Measurements from ENCODE around the gene ESAM. TPM values are rescaled to one million over a fixed set of nuclear protein-coding genes. Genes with fewer than 3 reads are reported as not detected.

The ESAM gene
- polyA plus RNA-seq, 3 donors: 0.18 to 0.74 (median 0.49) TPM

DNA sequence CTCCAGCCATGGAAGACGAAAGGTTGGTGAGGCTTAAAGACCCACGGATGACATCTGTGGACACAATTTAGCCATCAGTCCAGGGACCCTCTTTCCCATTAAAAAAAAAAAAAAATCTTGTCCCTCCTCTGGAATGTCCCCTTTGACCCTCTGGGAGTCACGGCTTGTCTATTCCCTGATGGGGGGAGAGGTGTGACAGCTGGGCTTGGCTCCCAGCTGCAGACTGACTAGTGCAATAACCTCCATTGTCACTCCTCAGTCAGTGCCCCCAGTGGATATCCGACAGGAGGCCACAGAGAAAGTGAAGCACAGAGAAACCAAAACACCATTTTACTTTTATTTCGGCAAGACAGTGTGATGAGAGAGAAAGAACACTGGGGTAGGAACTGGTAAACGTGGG lies 7.4 kb downstream of the ESAM start:
- no peaks in the 10 kb centered on the region for H3K36me3 ChIP-seq (replicated peaks in 1 of 2; ENCODE audit: control insufficient read depth in 1 of 2, insufficient read depth in 2 of 2, low read length in 2 of 2)
- intact Hi-C loops (cut with micrococcal nuclease): loop anchor here in 1 of 2 donors (5.0 kb wide), 1 partner anchor 38 kb away; no protein-coding TSS in a partner anchor
- H4K20me1 ChIP-seq (ENCODE audit: insufficient read depth, low read length): no peaks in the 10 kb centered on the region
- peaks cover 5 to 13% of the 10 kb centered on the region in 2 donors for H3K27me3 ChIP-seq (ENCODE audit: control insufficient read depth in 2 of 2, insufficient read depth in 2 of 2, low read length in 2 of 2)
- H3K4me1 ChIP-seq (ENCODE audit: control insufficient read depth in 1 of 2, insufficient read depth in 2 of 2, low read length in 2 of 2): peaks cover 54 to 60% of the 10 kb centered on the region in 2 donors
- TF ChIP-seq, protein P1, sequence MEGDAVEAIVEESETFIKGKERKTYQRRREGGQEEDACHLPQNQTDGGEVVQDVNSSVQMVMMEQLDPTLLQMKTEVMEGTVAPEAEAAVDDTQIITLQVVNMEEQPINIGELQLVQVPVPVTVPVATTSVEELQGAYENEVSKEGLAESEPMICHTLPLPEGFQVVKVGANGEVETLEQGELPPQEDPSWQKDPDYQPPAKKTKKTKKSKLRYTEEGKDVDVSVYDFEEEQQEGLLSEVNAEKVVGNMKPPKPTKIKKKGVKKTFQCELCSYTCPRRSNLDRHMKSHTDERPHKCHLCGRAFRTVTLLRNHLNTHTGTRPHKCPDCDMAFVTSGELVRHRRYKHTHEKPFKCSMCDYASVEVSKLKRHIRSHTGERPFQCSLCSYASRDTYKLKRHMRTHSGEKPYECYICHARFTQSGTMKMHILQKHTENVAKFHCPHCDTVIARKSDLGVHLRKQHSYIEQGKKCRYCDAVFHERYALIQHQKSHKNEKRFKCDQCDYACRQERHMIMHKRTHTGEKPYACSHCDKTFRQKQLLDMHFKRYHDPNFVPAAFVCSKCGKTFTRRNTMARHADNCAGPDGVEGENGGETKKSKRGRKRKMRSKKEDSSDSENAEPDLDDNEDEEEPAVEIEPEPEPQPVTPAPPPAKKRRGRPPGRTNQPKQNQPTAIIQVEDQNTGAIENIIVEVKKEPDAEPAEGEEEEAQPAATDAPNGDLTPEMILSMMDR (IDR thresholded peaks at IDR 0.05): no peak
- Mint-ChIP-seq H3K27ac (no peak overlapping the region), H3K36me3 (peaks cover 2% of the 10 kb centered on the region in 2 donors), H3K9me3 (peaks cover 0 to 7% (median 3%) of the 10 kb centered on the region in 7 donors), H3K27me3 (ENCODE audit: low read depth in 3 of 3) (peaks cover 28 to 46% (median 29%) of the 10 kb centered on the region in 3 donors), H3K4me3 (no peak overlapping the region), H3K4me1 (peaks cover 46% of the 10 kb centered on the region)
- no peak overlapping the region for H2AFZ ChIP-seq (ENCODE audit: insufficient read depth, low read depth, low read length, poor library complexity, severe bottlenecking)
- H3K4me3 ChIP-seq (replicated peaks in 1 of 3; ENCODE audit: low read depth in 2 of 3, low read length in 3 of 3): no peak overlapping the region
- no peak overlapping the region for H3K27ac ChIP-seq (ENCODE audit: low read depth in 1 of 2, low read length in 2 of 2)
- H3K4me2 ChIP-seq (replicated peaks; ENCODE audit: extremely low read depth, low read length, poor library complexity, severe bottlenecking): no peak overlapping the region
- H3K9me3 ChIP-seq (replicated peaks in 1 of 2; ENCODE audit: control insufficient read depth in 1 of 2, insufficient read depth in 1 of 2, low read length in 2 of 2): peaks cover 0 to 3% of the 10 kb centered on the region in 2 donors
- no peaks in the 10 kb centered on the region for H3K79me2 ChIP-seq (ENCODE audit: insufficient read depth, low read length)
- H3K9ac ChIP-seq (ENCODE audit: insufficient read depth, low read length, poor library complexity, severe bottlenecking): no peak overlapping the region
- no peak for DNase-seq
- WGBS (ENCODE audit: insufficient coverage): 100% methylated on average over 2 of the region's 6 CpGs

DNA sequence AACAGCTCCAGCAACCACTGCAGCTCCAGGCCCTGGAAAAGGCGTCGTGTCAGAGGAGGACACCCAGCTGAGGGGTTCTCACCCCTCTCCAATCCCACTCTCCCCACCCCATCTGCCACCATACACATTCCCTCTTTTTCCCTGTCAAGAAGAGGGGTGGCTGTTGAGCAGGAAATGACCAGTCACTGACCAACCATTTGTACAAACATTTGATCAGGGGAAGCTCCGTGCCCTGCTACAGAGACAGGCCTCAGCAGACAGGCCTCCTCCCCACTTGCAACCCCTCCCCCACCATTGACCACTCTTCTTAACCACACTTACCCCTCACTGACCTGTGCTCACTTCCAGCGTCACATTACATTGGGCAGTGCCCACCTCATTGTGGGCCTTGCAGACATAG lies 7.8 kb downstream of the ESAM start:
- TF ChIP-seq, protein P1 (IDR thresholded peaks at IDR 0.05): no peak
- H3K27ac ChIP-seq (ENCODE audit: low read depth in 1 of 2, low read length in 2 of 2): no peak overlapping the region
- Mint-ChIP-seq H3K27me3 (ENCODE audit: low read depth in 3 of 3) (peaks cover 24 to 42% (median 27%) of the 10 kb centered on the region in 3 donors), H3K4me1 (peaks cover 48% of the 10 kb centered on the region), H3K4me3 (no peak overlapping the region), H3K9me3 (peaks cover 0 to 7% (median 3%) of the 10 kb centered on the region in 7 donors), H3K36me3 (peaks cover 2% of the 10 kb centered on the region in 2 donors), H3K27ac (peak overlapping the region in 1 of 7 donors; percentile 54)
- 97% methylated on average over 4 of the region's 4 CpGs for WGBS (ENCODE audit: insufficient coverage)
- H3K9me3 ChIP-seq (replicated peaks in 1 of 2; ENCODE audit: control insufficient read depth in 1 of 2, insufficient read depth in 1 of 2, low read length in 2 of 2): peaks cover 0 to 2% of the 10 kb centered on the region in 2 donors
- no peaks in the 10 kb centered on the region for H4K20me1 ChIP-seq (ENCODE audit: insufficient read depth, low read length)
- H3K9ac ChIP-seq (ENCODE audit: insufficient read depth, low read length, poor library complexity, severe bottlenecking): no peak overlapping the region
- intact Hi-C loops (cut with micrococcal nuclease): no loop called here
- H3K4me2 ChIP-seq (replicated peaks; ENCODE audit: extremely low read depth, low read length, poor library complexity, severe bottlenecking): no peak overlapping the region
- H3K4me1 ChIP-seq (ENCODE audit: control insufficient read depth in 1 of 2, insufficient read depth in 2 of 2, low read length in 2 of 2): peaks cover 54 to 60% of the 10 kb centered on the region in 2 donors
- H2AFZ ChIP-seq (ENCODE audit: insufficient read depth, low read depth, low read length, poor library complexity, severe bottlenecking): no peak overlapping the region
- no peaks in the 10 kb centered on the region for H3K79me2 ChIP-seq (ENCODE audit: insufficient read depth, low read length)
- H3K36me3 ChIP-seq (replicated peaks in 1 of 2; ENCODE audit: control insufficient read depth in 1 of 2, insufficient read depth in 2 of 2, low read length in 2 of 2): no peaks in the 10 kb centered on the region
- H3K4me3 ChIP-seq (replicated peaks in 1 of 3; ENCODE audit: low read depth in 2 of 3, low read length in 3 of 3): no peak overlapping the region
- no peak for DNase-seq
- peaks cover under 1 to 9% of the 10 kb centered on the region in 2 donors for H3K27me3 ChIP-seq (ENCODE audit: control insufficient read depth in 2 of 2, insufficient read depth in 2 of 2, low read length in 2 of 2)

Data from CD14-positive monocyte (primary cell).